Thymus (tissue), 11 donors: ENCODE measurements around the gene MRGPRF. TPM values are rescaled to one million over a fixed set of nuclear protein-coding genes. Genes with fewer than 3 reads are reported as not detected.
"Not testable (repeated sequence)": the region's sequence is repeated elsewhere in the genome, so short reads cannot be mapped to it uniquely, and the experiment has no call there.

Source experiments
- DNase-seq, 9 donors: peaks; one replicate each; pipeline ENCODE4 v3.0.0-alpha.2; 2013; ENCODE audit warnings: low spot score in 9 of 9, low read depth in 6 of 9, missing footprints in 1 of 9
- H3K27ac ChIP-seq, 2 donors: one replicate each; pipeline ENCODE4 v1.5.1; 2013; ENCODE audit warnings: control low read depth in 1 of 2, low read depth in 1 of 2, low read length in 1 of 2, mild to moderate bottlenecking in 1 of 2, moderate library complexity in 1 of 2
- H3K27me3 ChIP-seq, 2 donors: one replicate each; pipeline ENCODE4 v1.5.1; 2013; ENCODE audit warnings: low read length in 1 of 2; ENCODE audit not compliant: control insufficient read depth in 2 of 2, insufficient read depth in 1 of 2
- H3K36me3 ChIP-seq, 2 donors: one replicate each; pipeline ENCODE4 v1.5.1; 2013; ENCODE audit warnings: low read length in 1 of 2, mild to moderate bottlenecking in 1 of 2, moderate library complexity in 1 of 2; ENCODE audit not compliant: control insufficient read depth in 2 of 2, insufficient read depth in 2 of 2
- H3K4me1 ChIP-seq, 2 donors: one replicate each; pipeline ENCODE4 v1.5.1; 2013; ENCODE audit warnings: low read length in 2 of 2; ENCODE audit not compliant: control insufficient read depth in 2 of 2, insufficient read depth in 2 of 2
- H3K4me3 ChIP-seq, 2 donors: one replicate each; pipeline ENCODE4 v1.5.1; 2013; ENCODE audit warnings: low read length in 2 of 2, control low read depth in 1 of 2, mild to moderate bottlenecking in 1 of 2
- H3K9me3 ChIP-seq, 2 donors: one replicate each; pipeline ENCODE4 v1.5.1; 2013; ENCODE audit warnings: low read length in 1 of 2, mild to moderate bottlenecking in 1 of 2; ENCODE audit not compliant: control insufficient read depth in 2 of 2, insufficient read depth in 1 of 2
- WGBS: extraction: QIAGEN DNeasy Blood & Tissue Kit; methylation state at CpG from one replicate; pipeline ENCODE4 v1.1.7; 2013; 5-methylcytosine and 5-hydroxymethylcytosine counted together
- polyA plus RNA-seq: library from polyadenylated mRNA; stranded (reverse); fragments of 200-250 nt; gene quantifications from one replicate; pipeline ENCODE4 v1.2.3, GENCODE V29; 2013
- total RNA-seq: library from RNA; stranded (reverse); fragments of 120-200 nt; gene quantifications from one replicate; pipeline ENCODE4 v1.2.4, GENCODE V29; 2013
- donor health status: healthy.

The MRGPRF gene
- total and polyA plus RNA-seq, 2 donors, result 0.57 to 4.7 TPM

GRCh38 chr11:68974421-68975194 lies 38.4 kb downstream of the MRGPRF start:
- peaks cover 0 to 18% of the 10 kb centered on the region in 2 donors for H3K27me3 ChIP-seq
- no peaks in the 10 kb centered on the region for H3K36me3 ChIP-seq
- H3K9me3 ChIP-seq, result no peaks in the 10 kb centered on the region
- DNase-seq, result peak in 1 of 9 donors; percentile 12
- 98% methylated on average over 23 of the region's 23 CpGs for WGBS
- H3K4me1 ChIP-seq, result no peaks in the 10 kb centered on the region
- no peak overlapping the region for H3K4me3 ChIP-seq
- H3K27ac ChIP-seq, result no peak overlapping the region

DNA sequence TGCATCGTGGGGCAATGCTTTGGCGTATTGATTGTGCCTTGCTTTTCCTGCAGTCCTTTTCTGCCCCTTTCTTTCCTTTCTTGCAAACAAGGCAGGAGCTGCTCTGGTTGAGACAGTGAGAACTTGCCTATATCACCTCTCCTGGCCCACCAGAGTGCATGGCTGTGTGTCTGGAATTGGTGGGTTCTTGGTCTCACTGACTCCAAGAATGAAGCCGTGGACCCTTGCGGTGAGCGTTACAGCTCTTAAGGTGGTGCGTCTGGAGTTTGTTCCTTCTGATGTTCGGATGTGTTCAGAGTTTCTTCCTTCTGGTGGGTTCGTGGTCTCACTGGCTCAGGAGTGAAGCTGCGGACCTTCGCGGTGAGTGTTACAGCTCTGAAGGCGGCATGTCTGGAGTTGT lies 39.3 kb downstream of the MRGPRF start:
- not testable (repeated sequence) for DNase-seq, H3K36me3 ChIP-seq, H3K4me3 ChIP-seq, H3K9me3 ChIP-seq, H3K4me1 ChIP-seq, H3K27ac ChIP-seq
- peaks cover 0 to 14% of the 10 kb centered on the region in 2 donors for H3K27me3 ChIP-seq
- WGBS, result 84% methylated on average over 12 of the region's 12 CpGs

DNA sequence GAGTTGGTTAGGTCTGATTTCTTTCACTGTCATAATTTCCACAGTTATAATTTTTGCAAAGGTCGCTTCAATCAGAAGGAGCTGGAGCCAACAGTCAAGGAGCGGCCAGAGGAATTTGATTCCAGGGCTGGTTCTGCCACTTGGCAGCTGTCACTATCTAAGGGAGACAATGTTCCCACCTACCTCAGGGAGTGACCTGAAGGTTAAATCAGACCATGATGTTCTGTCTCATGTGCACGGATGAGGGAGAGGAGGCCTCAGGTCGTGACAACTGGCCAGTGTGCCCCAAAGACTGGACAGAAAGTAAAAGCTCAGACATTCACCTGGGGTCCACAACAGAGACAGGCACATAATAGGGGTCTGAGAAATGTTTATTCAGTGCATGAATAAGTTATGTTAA lies 39.8 kb downstream of the MRGPRF start:
- WGBS, result 80% methylated on average over 4 of the region's 4 CpGs
- Histone ChIP-seq H3K4me1 (no peaks in the 10 kb centered on the region), H3K27ac (no peak overlapping the region), H3K27me3 (peaks cover 0 to 11% of the 10 kb centered on the region in 2 donors), H3K36me3 (no peaks in the 10 kb centered on the region), H3K4me3 (no peak overlapping the region), H3K9me3 (no peaks in the 10 kb centered on the region)
- DNase-seq, result no peak

DNA sequence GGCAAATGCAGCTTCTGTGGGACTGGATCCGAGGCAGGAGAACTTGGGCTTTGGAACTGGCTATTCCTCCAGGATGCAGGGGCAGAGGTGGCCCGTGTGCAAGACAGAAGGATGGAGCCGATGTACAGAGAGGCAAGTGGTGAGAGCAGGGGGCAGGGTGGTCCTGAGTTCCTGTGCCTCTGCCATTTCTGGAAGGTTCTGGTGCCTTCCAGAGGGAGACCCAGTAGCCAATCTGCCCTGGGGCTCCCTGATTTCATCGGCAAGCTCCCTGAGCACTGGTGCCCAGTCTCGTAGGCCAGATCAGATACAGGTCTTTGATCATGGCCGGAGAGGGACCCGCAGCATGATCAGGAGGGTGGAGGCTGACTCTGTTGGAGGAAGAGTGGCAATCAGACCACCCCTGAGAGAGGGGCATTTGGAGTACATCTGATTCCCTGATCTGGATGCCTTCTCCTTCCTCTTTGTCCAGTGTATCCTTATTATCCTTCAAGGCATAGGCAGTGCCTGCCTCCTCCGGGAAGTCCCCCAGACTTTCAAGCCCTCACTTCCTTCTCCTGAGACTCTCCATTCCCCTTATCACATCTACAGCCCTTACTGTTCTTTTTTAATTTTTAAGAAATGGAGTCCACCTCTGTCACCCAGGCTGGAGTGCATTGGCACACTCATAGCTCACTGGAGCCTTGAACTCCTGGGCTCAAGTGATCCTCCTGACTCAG lies 42.0 kb downstream of the MRGPRF start:
- Histone ChIP-seq H3K9me3 (no peaks in the 10 kb centered on the region), H3K4me3 (no peak overlapping the region), H3K4me1 (peaks cover 0 to 5% of the 10 kb centered on the region in 2 donors), H3K36me3 (no peaks in the 10 kb centered on the region), H3K27me3 (peaks cover 0 to 6% of the 10 kb centered on the region in 2 donors), H3K27ac (no peak overlapping the region)
- WGBS, result 92% methylated on average over 8 of the region's 8 CpGs
- DNase-seq, result no peak

DNA sequence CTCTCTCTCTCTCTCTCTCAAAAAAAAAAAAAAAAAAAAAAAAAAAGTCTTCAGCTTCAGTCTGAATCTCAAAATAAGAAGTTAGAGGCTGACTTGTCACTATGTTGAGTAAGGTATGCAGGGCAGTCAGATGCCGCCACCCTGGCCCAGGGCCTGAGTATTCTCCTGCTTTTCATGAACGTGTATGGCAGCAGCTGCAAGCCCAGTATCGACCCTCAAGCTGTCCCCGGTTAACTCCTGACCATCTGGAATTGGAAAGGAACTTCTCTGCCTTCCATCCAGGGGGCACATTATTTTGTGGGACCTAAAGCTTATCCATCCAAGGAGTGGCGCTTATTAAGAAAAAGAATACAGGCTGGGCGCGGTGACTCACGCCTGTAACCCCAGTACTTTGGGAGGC lies 43.7 kb downstream of the MRGPRF start:
- H3K4me3 ChIP-seq, result no peak overlapping the region
- 84% methylated on average over 8 of the region's 8 CpGs for WGBS
- H3K9me3 ChIP-seq, result no peaks in the 10 kb centered on the region
- no peak overlapping the region for H3K27ac ChIP-seq
- peaks cover 0 to 6% of the 10 kb centered on the region in 2 donors for H3K27me3 ChIP-seq
- DNase-seq, result no peak
- no peaks in the 10 kb centered on the region for H3K36me3 ChIP-seq
- peaks cover 0 to 10% of the 10 kb centered on the region in 2 donors for H3K4me1 ChIP-seq

DNA sequence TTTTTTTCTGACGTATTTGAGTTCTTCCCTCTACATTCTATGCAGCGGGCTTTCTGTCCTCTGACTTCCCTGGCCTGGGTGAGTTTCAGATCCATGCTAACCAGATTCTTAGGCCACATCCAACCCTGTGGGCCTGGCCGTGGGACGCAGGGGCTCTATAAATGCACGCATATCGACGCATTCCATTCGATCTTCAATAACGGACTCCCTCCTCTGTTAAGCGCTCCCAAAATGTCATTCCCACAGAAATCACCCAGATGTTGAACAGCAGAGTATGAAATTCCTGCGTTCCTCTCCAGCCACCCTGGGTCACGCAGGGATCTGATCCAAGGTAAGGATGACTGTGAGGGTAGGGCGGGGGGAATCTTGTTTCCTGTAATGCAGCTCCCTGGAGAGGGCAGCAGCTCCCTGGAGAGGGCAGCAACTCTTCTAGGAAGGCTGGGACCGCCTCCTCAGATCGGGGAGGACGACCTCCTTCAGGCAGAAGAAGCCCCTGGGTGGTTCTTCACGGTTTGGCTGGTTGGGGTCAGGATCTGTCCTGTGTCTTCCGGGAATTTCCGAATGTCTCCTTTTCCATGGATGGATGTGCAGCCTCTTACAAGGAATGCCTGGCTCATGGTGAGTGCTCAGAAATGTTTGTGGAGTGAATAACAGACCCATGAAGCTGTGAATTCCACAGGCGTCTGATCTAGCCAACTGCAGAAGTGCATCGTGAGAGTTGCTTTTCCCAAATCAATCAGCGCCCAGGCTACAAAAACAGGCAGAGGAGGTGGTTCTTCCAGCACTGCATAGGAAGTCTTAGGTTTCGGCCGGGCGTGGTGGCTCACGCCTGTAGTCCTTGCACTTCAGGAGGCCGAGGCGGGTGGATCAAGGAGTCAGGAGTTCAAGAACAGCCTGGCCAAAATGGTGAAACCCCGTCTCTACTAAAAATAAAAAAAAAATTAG lies 44.5 kb downstream of the MRGPRF start:
- peaks cover 0 to 6% of the 10 kb centered on the region in 2 donors for H3K9me3 ChIP-seq
- H3K36me3 ChIP-seq, result no peaks in the 10 kb centered on the region
- DNase-seq, result no peak
- 84% methylated on average over 29 of the region's 29 CpGs for WGBS
- no peak overlapping the region for H3K4me3 ChIP-seq
- no peak overlapping the region for H3K27ac ChIP-seq
- H3K4me1 ChIP-seq, result peaks cover 0 to 10% of the 10 kb centered on the region in 2 donors
- H3K27me3 ChIP-seq, result peaks cover 0 to 6% of the 10 kb centered on the region in 2 donors

DNA sequence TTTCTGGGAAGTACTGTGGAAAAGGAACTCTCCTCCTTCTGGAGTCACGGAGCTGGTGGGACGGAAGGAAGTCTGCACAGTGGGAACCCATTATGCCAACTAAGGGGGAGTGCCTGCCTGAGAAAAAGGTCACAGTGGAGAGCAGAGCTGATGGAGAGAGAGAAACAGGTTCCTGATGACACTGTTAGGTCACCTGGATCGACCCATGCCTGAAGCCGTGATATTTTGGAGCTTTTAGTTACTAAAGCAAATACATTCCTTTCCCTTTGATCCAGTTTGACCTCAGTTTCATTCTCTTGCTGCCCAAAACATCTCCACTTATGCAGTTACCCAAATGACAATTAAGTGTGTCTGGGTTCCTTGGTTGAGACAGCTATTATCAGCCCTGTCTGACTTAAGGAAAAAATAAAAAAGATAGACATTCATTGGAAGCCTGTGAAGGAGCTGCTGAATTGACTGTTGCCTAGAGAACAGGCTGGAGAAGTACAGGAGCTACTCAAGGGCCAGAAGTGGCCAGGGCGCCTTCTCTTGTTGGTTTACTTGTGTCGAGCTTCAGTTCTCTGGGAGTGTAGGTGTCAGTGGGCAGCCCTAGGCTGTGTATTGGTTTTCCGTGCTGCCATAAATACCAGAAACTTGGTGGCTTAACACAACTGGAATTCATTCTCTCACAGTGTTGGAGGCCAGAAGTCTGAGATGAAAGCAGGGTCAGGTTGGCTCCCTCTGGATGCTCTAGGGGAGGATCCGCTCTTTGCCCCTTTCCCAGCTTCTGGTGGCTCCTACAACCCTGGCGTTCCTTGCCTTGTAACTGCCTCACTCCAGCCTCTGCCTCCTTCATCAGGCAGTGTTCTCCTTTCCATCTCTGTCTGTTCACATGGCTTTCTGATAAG lies 45.9 kb downstream of the MRGPRF start:
- peaks cover 0 to 6% of the 10 kb centered on the region in 2 donors for H3K27me3 ChIP-seq
- H3K4me3 ChIP-seq, result no peak overlapping the region
- H3K9me3 ChIP-seq, result peaks cover 0 to 10% of the 10 kb centered on the region in 2 donors
- no peak overlapping the region for H3K27ac ChIP-seq
- no peaks in the 10 kb centered on the region for H3K36me3 ChIP-seq
- no peak for DNase-seq
- WGBS, result 96% methylated on average over 9 of the region's 9 CpGs
- H3K4me1 ChIP-seq, result peaks cover 0 to 17% of the 10 kb centered on the region in 2 donors
